ENCODE measurements around the gene ZNF438. TPM values are rescaled to one million over a fixed set of nuclear protein-coding genes. Genes with fewer than 3 reads are reported as not detected.
"Not testable (repeated sequence)": the region's sequence is repeated elsewhere in the genome, so short reads cannot be mapped to it uniquely, and the experiment has no call there.

ZNF438 gene
- total RNA-seq, 1 donor from 2014 or later: 12.5 TPM

DNA sequence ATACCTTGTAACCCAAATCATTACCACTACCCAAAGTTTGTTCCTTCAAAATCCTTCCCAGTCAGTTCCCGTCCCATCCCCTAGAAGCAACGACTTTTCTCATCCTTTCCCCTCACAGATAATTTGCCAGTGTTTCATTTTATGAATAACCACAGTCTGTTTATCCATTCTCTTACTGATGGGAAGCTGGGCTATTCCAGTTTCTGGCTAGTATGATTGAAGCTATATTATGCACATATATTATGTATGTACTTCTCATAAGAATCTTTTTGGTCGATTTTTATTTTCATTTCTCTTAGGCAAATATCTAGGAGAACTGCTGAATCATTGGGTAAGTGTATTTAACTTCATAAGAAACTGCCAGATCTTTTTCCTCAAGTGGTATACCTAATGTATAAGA, 114.6 kb downstream of the ZNF438 start:
- no peak for DNase-seq (ENCODE audit: low spot score)
- intact Hi-C loops (cut with DNase I): no loop called here

DNA sequence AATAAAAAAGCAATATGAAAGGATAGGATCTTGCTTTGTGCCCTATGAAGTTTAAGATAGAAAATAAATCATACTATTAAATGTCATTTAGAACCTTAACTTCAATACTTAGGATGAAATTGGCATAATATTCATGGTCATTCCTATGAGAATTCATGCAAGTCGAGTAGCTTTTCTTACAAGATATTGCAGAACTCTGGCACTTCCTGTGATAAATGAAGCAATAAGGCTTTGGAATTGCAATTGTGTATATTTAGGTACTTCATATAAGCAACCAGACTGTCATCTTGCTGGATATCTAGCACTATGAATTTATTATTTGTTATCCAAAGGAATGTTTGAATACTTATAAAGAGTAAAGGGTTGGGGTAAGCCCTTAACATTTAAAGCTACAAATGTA, 116.5 kb downstream of the ZNF438 start:
- intact Hi-C loops (cut with DNase I): no loop called here
- no peak for DNase-seq (ENCODE audit: low spot score)

DNA sequence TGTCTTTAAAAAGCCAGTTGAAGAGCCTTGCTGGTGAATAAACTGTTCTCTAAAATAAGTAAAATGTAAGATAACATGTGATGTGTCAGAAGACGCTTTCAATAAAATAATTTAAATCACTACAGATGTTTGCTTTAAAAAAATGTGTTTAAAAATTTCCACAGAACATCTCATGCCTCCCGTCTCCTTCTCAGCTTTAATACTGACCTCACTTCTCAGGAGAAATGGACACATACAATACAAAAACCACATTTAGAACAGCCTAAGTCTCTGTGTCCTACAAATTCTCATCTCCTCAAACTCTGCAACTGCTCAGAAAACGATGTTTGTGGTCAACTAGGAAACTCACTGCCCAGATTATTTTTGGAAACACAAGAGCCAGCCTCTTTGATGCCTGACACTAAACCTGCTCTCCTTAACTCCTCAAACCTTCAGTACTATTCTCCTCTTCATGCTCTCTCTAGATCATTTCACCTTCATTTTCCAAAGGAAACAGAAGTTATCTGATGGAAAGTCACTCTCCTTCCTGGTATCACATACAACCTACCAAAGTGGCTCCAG, 120.3 kb downstream of the ZNF438 start:
- intact Hi-C loops (cut with DNase I): no loop called here
- DNase-seq (ENCODE audit: low spot score): no peak

DNA sequence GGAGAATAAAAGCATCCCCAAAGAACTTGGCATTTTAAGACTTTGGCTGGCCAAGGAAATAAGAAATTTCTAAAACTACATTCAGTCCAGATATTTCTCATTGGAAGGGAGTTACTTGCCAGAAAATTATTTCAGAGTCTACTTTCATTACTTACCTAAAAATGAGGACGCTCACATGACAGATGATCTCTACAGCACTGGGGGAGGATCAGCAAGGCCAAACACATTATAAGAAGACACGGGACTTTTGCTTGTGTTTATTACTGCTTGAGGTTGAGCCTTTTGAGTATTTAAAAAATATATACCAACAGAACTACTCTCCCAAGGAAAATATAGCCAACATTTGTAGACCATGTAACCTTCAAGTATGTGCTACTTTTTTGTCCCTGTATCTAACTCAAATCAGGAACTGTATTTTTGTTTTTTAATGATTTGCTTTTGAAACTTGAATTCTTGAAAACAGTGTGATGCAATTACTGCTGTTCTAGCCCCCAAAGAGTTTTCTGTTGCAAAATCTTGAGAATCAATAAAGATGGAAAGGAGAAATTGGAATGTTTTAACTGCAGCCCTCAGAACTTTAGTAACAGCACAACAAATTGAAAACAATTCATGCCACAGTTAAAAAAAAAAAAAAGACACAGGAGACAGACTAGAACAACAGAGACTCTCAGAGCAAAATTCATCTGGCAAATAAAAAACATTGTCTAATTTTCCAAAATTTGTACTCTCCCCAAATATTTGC, 128.1 kb downstream of the ZNF438 start:
- intact Hi-C loops (cut with DNase I): no loop called here
- no peak for DNase-seq (ENCODE audit: low spot score)

DNA sequence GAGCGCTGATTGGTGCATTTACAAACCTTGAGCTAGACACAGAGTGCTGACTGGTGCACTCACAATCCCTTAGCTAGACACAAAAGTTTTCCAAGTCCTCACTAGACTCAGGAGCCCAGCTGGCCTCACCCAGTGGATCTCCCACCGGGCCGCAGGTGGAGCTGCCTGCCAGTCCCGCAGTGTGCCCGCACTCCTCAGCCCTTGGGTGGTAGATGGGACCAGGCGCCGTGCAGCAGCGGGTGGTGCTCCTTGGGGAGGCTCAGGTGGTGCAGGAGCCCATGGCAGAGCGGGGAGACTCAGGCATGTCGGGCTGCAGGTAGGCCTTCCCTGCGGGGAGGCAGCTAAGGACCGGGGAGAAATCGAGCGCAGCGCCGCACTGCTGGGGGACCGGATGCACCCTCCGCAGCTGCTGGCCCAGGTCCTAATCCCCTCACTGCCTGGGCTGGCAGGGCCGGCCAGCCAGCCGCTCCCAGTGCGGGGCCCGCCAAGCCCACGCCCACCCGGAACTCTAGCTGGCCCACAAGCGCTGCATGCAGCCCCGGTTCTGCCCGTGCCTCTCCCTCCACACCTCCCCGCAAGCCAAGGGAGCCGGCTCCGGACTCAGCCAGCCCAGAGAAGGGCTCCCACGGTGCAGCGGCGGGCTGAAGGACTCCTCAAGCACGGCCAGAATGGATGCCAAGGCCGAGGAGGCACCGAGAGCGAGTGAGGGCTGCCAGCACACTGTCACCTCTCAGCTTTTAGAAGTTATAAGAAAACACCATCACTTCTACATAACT, 128.9 kb downstream of the ZNF438 start:
- no peak for DNase-seq (ENCODE audit: low spot score)
- intact Hi-C loops (cut with DNase I): no loop called here

DNA sequence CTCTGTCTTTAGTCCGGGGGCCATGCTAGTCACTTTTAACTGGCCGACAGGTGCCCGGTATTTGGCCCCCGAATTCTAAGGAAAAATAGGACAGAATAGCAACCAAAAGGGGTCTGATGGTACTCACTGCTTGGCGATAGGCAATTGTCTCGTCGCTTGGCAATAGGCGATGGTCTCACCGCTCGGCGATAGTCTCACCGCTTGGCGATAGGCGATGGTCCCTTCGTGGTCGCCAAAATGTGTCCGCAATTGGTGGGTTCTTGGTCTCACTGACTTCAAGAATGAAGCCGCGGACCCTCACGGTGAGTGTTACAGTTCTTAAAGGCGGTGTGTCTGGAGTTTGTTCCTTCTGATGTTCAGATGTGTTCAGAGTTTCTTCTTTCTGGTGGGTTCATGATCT, 130.2 kb downstream of the ZNF438 start:
- intact Hi-C loops (cut with DNase I): not testable (repeated sequence)

DNA sequence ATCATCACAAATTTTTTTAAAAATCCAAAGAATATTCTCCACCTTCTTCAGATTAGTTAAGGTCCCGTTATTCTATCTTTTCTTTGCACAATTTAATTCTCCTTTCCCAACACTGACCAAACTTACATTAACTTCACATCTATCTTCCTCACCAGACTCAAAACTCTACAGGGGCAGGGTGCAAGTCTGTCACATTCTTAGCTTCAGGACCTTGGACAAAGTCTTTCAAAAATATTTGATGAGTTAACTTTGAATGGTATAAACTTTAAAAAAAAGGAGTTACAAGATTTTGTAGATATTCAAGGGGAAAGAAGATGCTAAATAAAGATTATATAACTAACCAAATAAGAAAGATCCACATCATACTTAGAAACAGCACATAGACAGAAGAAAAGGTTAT, 132.7 kb downstream of the ZNF438 start:
- intact Hi-C loops (cut with DNase I): no loop called here
- no peak for DNase-seq (ENCODE audit: low spot score)

More for the DNA sequence above, 130.2 kb downstream of the ZNF438 start:
- not testable (repeated sequence) for DNase-seq (ENCODE audit: low spot score)

DNA sequence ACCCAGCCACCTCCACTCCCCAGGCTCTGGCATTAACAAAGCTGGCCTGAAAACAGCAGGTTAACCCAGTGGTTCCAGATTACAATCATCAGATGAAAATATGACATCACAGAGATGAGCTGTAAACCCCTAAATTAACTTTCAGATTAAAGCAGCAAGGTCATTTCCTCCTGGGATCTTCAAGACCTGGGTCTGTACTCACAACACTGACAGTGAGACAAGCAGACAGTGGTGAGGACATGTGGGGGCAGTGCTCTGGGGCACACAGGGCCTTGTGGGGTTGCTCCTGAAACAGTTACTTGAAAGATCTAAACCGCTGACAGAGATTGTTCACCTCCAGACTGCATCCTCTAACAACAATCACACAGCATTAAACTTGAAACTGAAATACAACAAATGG, 134.1 kb downstream of the ZNF438 start:
- DNase-seq (ENCODE audit: low spot score): no peak
- intact Hi-C loops (cut with DNase I): no loop called here

DNA sequence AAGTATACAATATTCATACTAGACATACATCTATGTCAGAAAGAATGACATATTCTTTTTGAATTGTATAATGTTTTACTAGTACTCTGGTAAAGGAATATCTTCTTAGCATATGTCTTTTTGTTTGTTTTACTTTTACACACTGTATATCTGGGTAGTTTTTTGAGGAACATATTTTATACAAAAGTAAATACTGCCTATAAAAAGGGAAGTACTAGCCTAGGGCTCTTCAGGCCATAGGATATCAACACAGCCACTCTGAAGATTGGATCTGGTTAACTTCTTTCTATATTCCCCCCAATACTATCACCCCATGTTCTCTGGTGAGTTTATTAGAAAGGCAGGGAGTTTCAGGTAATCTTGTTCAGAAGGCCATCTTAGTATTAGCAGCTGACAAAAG, 134.6 kb downstream of the ZNF438 start:
- intact Hi-C loops (cut with DNase I): no loop called here
- DNase-seq (ENCODE audit: low spot score): no peak

DNA sequence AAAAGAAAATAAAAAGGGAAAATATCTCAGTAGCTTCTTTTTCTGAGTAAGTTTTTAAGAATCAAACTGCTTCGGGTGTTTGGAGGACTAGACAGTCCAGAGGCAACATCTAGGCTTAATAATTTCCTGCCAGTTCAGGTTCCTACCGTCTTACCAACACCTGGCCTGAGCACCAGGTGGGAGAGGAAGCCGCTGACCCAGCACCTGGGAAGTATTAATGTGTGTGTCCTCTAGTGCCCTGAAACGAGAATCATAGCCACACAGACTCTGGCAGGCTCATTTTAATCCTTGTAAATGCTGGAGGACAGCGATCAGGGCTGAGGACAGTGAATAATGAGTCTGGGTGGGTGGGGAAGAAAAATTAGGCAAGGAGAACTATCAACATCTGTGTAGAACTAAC, 137.4 kb downstream of the ZNF438 start:
- intact Hi-C loops (cut with DNase I): no loop called here
- no peak for DNase-seq (ENCODE audit: low spot score)

DNA sequence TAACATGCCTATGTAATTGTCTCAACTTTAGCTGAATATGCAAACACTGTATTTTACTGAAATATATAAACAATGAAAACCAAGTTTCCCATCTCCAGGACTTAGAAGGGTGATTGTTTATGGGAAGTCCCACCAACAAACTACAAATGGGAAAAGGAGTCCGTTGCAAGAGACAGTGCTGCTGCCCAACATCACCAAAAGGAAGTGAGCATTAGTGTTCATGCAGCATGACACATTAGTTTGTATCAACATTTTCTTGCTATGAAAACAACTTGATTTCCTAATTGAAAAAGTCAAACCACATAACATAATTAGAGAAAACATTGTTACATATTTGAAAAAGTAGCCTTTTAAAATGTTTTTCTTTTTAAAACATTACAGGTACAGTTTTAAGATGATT, 138.5 kb downstream of the ZNF438 start:
- intact Hi-C loops (cut with DNase I): no loop called here

DNA sequence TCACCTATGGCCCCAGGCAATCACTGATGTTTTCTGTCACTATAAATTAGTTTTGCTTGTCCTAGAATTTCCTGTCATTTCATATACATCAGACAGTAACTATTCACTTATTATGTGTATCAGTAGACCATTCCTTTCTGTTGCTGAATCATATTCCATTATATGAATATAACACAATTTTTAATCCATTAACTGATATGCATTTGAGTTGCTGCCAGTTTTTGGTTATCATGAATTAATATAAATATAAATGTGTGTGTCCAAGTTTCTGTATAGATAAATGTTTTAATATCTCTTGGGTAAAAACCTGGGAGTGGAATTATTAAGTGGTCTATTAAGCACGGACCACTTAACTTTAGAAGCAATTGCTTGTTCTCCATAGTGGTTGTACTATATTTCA, 143.8 kb downstream of the ZNF438 start:
- no peak for DNase-seq (ENCODE audit: low spot score)
- intact Hi-C loops (cut with DNase I): no loop called here

More for the DNA sequence above, 138.5 kb downstream of the ZNF438 start:
- no peak for DNase-seq (ENCODE audit: low spot score)

DNA sequence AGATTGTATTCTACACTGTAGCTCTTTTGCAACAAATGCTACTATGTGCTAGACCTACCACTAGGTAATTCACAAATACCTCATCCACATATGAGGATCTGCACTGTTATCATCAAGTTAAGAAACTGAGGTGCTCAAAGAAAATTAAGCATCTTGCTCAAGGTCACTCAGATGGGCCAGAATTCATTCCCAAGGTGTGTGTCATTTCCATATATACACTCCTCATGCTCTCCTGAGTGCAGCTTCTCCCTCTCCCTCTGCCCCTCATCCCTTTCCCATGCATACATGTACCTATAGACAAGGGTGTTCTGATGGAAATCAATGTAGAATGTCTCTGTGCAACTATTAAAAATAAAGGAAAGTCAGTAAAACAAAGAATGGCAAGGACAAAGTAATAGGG, 146.2 kb downstream of the ZNF438 start:
- intact Hi-C loops (cut with DNase I): no loop called here

DNA sequence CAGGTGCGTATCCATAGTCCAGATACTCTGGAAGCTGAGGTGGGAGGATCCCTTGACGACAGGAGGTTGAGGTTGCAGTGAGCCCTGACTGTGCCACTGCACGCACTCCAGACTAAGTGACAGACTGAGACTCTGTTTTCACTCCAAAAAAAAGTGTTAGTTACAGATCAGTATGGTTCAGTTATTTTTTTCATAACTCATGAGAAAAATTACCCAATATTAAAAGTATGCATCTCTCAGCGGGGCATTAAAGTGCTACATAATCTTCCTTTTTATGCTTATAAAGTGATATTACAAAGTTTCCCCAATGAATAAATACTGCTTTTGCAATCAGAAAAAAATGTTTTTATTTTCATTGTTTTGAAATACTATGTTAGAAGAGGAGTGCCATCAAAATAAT, 147.9 kb downstream of the ZNF438 start:
- DNase-seq (ENCODE audit: low spot score): no peak
- intact Hi-C loops (cut with DNase I): no loop called here

More for the DNA sequence above, 146.2 kb downstream of the ZNF438 start:
- no peak for DNase-seq (ENCODE audit: low spot score)

DNA sequence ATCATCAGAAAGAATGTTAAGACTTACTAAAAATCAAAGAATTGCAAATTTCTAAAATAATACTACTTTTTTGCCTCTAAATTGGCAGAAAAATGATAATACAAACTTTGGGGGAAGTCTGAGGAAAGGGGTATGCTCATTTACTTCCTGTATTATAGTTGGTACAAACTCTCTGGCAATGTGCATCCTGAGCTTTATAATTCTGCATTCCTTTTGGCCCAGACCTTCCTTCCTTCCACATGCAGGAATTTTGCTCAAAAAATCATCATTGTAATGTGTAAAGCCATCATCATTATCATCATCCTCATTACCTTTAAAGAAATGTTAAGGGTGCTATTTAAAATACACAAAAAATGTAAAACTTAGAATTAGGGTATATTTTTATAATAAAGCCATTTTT, 148.5 kb downstream of the ZNF438 start:
- no peak for DNase-seq (ENCODE audit: low spot score)

DNA sequence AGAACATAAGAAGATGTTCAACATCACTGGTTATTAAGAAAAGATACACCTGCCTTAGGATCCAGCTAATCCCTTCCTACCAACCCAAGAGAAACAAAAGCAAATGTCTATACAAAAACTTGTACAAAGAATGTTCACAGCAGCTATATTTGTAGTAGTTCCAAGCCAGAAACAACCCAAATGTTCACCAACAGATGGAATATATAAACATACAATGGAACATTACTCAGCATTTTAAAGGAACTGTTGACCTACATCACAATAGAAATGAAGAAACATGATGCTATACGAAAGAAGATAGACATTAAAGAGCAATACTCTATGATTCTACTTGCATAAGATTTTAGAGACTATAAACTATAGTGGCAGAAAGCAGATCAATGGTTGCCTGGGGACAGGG, 149.4 kb downstream of the ZNF438 start:
- DNase-seq (ENCODE audit: low spot score): no peak
- intact Hi-C loops (cut with DNase I): no loop called here

More for the DNA sequence above, 148.5 kb downstream of the ZNF438 start:
- intact Hi-C loops (cut with DNase I): no loop called here

DNA sequence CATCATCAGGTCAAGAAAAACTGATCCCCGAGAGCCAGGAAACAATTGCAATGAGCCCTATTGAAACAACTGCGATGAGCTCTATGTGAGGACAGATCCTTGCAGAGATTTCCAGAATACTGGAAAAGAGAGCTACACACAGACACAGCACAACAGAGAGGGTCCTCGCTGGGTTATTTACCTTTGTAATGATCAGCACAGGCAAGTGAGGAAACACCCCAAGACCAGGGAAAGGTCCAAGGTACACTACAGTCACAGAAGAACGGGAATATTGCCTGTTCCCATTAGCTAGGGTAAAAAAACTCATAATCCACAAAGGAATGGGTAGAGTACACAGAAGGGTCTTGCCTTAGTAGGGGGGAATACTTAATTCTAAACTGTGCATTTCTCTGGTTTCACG, 152.7 kb downstream of the ZNF438 start:
- intact Hi-C loops (cut with DNase I): no loop called here
- DNase-seq (ENCODE audit: low spot score): no peak

DNA sequence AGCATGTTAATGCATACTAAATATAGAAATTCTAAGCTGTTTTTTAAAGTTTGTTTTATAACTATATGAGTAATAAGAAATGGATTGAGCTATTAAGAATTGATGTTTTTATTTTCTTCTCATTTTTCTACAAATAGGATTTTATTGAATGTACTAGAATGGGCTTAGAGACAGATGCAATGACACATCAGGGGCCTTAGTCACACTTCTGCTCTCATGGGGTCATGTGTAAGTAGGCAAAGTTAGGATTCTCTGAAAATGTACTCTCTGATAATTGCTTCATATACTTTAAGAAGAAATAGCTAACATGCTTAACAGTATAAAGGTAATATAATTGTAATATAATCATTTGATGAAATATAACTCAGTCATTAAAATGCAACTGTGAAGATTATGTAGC, 154.6 kb downstream of the ZNF438 start:
- intact Hi-C loops (cut with DNase I): no loop called here
- no peak for DNase-seq (ENCODE audit: low spot score)

DNA sequence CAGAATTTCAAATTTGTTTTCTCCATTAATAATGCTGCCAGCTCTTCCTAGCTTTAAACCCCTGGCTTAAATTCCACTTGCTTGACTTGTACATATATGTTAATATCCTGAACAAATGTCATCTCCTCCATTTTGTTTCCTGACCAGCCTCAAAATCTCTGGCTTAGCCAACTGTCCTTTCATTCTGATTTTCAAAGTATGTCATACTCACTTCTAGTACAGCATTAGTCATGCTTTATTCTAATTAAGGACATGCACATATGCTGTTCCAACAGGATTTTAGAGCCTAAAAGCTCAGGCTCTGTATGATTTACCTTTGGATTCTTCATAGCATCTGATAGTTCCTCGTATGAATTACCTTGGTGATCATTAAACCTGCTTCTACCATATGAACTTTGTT, 158.3 kb downstream of the ZNF438 start:
- DNase-seq (ENCODE audit: low spot score): no peak
- intact Hi-C loops (cut with DNase I): no loop called here

DNA sequence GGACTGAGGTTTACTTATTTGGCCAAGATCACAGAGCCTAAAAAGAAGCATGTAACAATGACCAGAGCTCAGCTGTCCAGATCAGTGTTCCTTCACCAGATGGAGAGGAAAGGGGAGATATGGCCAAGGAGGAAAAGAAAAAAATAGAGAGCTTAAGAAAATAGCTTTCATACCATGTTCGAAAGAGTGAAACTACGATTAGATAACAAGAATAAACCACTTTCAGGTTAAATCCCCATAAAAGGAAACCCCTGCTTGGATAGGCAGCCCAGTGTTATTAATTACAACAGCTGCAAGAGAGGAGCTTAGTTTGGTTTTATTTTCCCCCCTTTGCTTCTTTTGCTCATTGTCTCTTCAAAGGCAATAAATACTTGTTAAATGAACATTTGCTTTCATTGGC, 160.8 kb downstream of the ZNF438 start:
- intact Hi-C loops (cut with DNase I): no loop called here
- no peak for DNase-seq (ENCODE audit: low spot score)

DNA sequence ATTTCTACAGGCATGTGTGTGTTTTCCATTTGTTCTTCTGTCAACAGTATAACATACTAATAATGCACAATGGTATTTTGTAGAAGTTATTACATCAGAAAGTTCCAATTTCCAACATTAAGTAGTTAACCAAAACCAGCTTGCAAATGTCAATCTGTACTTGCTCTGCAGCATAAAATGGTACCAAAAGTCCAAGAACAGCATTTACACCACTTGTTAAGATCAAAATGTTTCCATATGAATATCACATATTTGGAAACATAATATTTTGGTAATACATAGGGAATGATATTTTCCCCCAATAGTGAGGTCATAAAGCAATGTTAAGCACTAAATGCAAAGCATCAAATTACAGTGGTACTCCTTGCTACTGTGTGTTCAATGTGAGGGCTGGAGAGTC, 162.1 kb downstream of the ZNF438 start:
- no peak for DNase-seq (ENCODE audit: low spot score)
- intact Hi-C loops (cut with DNase I): no loop called here

Measured in cardiac septum (tissue), 1 donor.